GM12878 (cell line): ENCODE data around the gene GADL1. TPM values are rescaled to one million over a fixed set of nuclear protein-coding genes. Genes with fewer than 3 reads are reported as not detected.

Experiments
- BMI1 ChIP-seq: fragments of 450-650 bp; IDR thresholded peaks from 2 replicates; pipeline ENCODE4 v1.6.1; 2016; ENCODE audit warnings: mild to moderate bottlenecking, moderate library complexity, borderline replicate concordance
- ELK1 ChIP-seq: IDR thresholded peaks from 2 replicates; pipeline ENCODE4 v1.6.1; 2012; ENCODE audit warnings: low read depth, low read length, improper control_type of control experiment
- EP300 ChIP-seq, 2 experiments: fragments of 150-350 bp in 1 of 2; IDR thresholded peaks; 2 replicates each; pipeline ENCODE4 v1.6.1; 2011 to 2012; ENCODE audit warnings: low read depth in 2 of 2, low read length in 2 of 2, borderline replicate concordance in 1 of 2, improper control_type of control experiment in 1 of 2, inconsistent platforms in 1 of 2; ENCODE audit not compliant: control insufficient read depth in 1 of 2
- FOXK2 ChIP-seq: fragments of 450-650 bp; IDR thresholded peaks from 2 replicates; pipeline ENCODE4 v1.6.1; 2017; ENCODE audit warnings: mild to moderate bottlenecking, moderate library complexity
- HSF1 ChIP-seq: fragments of 150-350 bp; IDR thresholded peaks from 2 replicates; pipeline ENCODE4 v1.6.1; 2014; ENCODE audit warnings: mild to moderate bottlenecking, low read depth, low read length
- JUNB ChIP-seq: IDR thresholded peaks from 2 replicates; pipeline ENCODE4 v1.6.1; 2016; ENCODE audit warnings: antibody characterized with exemption, mild to moderate bottlenecking
- NBN ChIP-seq: fragments of 450-650 bp; IDR thresholded peaks from 2 replicates; pipeline ENCODE4 v1.6.1; 2016
- RCOR1 ChIP-seq: conservative IDR thresholded peaks from 2 replicates; pipeline ENCODE4 v1.6.1; 2012; ENCODE audit warnings: low read depth, low read length, improper control_type of control experiment
- ZNF592 ChIP-seq: fragments of 450-650 bp; IDR thresholded peaks from 2 replicates; pipeline ENCODE4 v1.6.1; 2017; ENCODE audit warnings: mild to moderate bottlenecking, moderate library complexity
- polyA plus RNA-seq, 11 experiments: library from polyadenylated mRNA; depleted of rRNA in 4 of 11; unstranded in 6 of 11; stranded (reverse) in 5 of 11; fragments of >200 nt; fragmentation: Nextera tagmentation in 4 of 11; fragmentation: Illumina TruSeq in 1 of 11; extraction: Ambion mirVana in 4 of 11; extraction: Trizol in 1 of 11; gene quantifications; 1 replicate in 1 of 11; 2 replicates in 10 of 11; pipeline versions ENCODE4 v1.2.1 to v1.2.3, GENCODE V29; 2011 to 2016; ENCODE audit warnings: inconsistent platforms in 2 of 11, missing spikeins in 2 of 11, low read depth in 1 of 11
- total RNA-seq, 4 experiments: library from RNA; depleted of rRNA in 3 of 4; stranded (reverse); fragments of >200 nt in 3 of 4; fragmentation: Illumina TruSeq in 1 of 4; extraction: Trizol in 1 of 4; gene quantifications; 2 replicates each; pipeline versions ENCODE4 v1.2.1 to v1.2.3, GENCODE V29; 2013 to 2021

Gene GADL1
- total and polyA plus RNA-seq, 10 of the 15 experiments (the other 5 are each of a cell fraction or from before 2014, with no cell fraction given) = 0.04 TPM; not detected in 9

GRCh38 chr3:30943206-30943605 lies 48.7 kb upstream of the GADL1 start (continued):
- no peak for TF ChIP-seq EP300 (IDR thresholded peaks at IDR 0.05; ENCODE audit: borderline replicate concordance in 1 of 2, control insufficient read depth in 1 of 2, low read depth in 2 of 2, low read length in 2 of 2)
- no peak for TF ChIP-seq BMI1
- no peak for TF ChIP-seq NBN
- no peak for TF ChIP-seq ELK1
- no peak for TF ChIP-seq JUNB
- no peak for TF ChIP-seq ZNF592
- no peak for TF ChIP-seq RCOR1
- no peak for TF ChIP-seq FOXK2
- TF ChIP-seq HSF1 = no peak
